ENCODE measurements around the gene NCK1. TPM values are rescaled to one million over a fixed set of nuclear protein-coding genes. Genes with fewer than 3 reads are reported as not detected.

NCK1 gene
- total and polyA plus RNA-seq, 2 experiments from 2014 or later: 28.4 to 28.7 TPM

DNA sequence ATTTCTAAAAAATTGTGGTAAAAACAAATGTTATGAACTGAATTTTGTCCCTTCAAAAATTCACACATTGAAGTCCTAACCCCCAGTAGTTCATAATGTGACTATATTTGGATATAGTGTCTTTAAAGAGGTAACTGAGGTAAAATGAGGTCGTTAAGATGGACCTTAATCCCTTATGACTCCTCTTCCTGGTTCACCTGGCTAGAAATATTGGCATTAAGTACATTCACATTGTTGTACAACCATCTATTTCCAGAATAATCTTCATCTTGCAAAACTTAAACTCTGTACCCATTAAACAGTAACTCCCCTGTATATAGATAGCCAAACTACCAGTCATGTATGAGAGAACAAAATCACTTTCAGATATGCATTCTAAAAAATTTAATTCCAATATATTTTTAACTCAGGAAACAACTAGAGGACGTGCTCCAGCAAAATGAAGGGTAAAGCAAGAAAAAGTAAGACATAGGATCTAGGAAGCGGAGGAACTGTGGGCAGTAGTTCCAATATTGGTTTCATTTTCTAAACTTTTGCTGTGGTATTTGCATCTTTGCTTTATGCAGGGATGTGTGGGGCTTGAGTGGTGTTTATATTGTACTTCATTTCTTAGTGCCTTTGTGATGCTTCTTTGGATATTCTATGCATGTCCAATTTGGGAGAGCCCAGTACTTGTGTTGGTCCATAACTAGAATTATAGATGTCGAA, 59.0 kb downstream of the NCK1 start (continued):
- no peak for TF ChIP-seq ZNF462 (CRISPR knock-in tag; IDR thresholded peaks at IDR 0.05)
- TF ChIP-seq NANOG (IDR thresholded peaks at IDR 0.05; ENCODE audit: borderline replicate concordance): no peak
- no peak for TF ChIP-seq REST (IDR thresholded peaks at IDR 0.05; ENCODE audit: unreplicated experiment)
- TF ChIP-seq, protein P1, sequence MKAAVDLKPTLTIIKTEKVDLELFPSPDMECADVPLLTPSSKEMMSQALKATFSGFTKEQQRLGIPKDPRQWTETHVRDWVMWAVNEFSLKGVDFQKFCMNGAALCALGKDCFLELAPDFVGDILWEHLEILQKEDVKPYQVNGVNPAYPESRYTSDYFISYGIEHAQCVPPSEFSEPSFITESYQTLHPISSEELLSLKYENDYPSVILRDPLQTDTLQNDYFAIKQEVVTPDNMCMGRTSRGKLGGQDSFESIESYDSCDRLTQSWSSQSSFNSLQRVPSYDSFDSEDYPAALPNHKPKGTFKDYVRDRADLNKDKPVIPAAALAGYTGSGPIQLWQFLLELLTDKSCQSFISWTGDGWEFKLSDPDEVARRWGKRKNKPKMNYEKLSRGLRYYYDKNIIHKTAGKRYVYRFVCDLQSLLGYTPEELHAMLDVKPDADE (IDR thresholded peaks at IDR 0.05): no peak
- TF ChIP-seq ZNF331 (CRISPR knock-in tag; IDR thresholded peaks at IDR 0.05; ENCODE audit: low read depth): no peak
- TF ChIP-seq CREB1 (CRISPR knock-in tag; IDR thresholded peaks at IDR 0.05; ENCODE audit: low read depth): no peak
